HG03457 (cell line): ENCODE data around the gene TIAM2.

ENCODE experiments used
- ATAC-seq: cut with Tn5 transposase; IDR thresholded peaks from one replicate; pipeline ENCODE4 v1.9.1; 2021; ENCODE audit warnings: moderate number of reproducible peaks; ENCODE audit not compliant: unreplicated experiment

The TIAM2 gene

DNA sequence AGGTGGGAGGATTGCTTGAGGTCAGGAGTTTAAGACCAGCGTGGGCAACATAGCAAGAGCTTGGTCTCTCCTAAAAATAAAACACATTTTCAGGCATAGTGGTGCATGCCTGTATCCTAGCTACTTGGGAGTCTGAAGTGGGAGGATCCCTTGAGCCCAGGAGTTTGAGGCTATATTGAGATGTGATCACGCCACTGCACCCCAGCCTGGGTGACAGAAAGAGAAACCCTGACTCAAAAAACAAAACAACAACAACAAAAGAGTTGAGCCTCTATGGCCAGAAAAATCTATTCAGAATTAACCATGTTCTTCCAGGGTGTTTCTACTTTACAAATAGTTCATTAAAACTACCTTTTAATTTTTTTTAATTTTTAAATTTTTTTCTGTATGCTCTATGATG lies 60.6 kb downstream of the TIAM2 start:
- ATAC-seq = no peak

- no peak for ATAC-seq
Observed at GRCh38 chr6:155056756-155057155, 61.6 kb downstream of the TIAM2 start.

- ATAC-seq = no peak
Observed at GRCh38 chr6:155061381-155061780, 66.3 kb downstream of the TIAM2 start.

DNA sequence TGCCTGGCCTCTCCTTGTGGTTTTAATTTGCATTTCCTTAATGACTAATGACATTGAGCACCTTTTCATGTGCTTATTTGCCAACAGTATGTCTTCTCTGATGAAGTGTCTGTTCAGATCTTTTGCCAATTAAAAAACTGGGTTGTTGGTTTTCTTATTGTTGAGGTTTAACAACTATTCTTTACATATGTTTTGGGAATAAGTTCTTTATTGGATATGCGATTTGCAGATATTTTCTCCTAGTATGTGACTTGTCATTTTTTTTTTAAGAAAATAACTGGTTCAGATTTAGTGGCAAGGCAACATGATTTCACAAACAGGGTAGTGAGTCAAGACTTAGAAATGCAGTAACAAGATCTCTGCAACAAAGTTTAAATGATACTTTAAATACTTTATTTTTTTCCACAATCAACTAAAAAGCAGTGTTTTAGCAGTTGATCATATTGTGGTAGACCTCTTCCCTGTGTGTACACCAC lies 67.8 kb downstream of the TIAM2 start:
- no peak for ATAC-seq

GRCh38 chr6:155064303-155064702 lies 69.2 kb downstream of the TIAM2 start:
- ATAC-seq = no peak

- ATAC-seq = no peak
Observed at GRCh38 chr6:155066361-155066760, 71.2 kb downstream of the TIAM2 start.

DNA sequence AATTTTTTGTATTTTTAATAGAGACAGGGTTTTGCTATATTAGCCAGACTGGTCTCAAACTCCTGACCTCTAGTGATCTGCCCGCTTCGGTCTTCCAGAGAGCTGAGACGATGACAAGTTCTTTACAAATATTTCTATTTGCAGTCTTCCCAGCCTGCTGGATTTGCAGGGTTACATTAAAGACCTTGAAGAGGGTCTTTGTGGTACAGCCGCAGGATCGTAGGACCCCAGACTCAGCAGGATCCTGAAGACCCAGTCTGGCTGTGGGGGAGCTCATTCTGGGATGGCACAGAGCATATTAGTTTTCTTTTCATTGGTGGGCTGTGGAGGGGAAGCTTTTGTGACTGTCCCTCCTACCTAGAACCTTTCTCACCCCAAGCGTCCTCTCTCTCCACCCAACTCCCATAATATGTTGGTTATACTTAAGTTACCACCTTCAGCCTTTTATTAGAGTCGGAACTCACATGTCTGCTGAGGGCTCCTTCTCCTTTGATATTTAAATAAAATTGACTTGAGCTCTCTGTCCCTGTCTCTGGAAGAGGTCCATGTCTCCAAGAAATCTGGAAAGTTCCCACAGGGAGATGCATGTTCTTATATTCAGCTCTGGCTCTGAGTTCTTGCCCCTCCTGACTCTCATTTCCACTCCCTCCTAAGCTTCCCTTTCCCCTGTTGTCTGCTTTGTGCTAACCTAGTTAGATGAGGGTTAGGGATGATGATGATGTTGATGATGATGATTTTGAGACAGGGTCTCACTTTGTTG lies 72.0 kb downstream of the TIAM2 start:
- no peak for ATAC-seq

DNA sequence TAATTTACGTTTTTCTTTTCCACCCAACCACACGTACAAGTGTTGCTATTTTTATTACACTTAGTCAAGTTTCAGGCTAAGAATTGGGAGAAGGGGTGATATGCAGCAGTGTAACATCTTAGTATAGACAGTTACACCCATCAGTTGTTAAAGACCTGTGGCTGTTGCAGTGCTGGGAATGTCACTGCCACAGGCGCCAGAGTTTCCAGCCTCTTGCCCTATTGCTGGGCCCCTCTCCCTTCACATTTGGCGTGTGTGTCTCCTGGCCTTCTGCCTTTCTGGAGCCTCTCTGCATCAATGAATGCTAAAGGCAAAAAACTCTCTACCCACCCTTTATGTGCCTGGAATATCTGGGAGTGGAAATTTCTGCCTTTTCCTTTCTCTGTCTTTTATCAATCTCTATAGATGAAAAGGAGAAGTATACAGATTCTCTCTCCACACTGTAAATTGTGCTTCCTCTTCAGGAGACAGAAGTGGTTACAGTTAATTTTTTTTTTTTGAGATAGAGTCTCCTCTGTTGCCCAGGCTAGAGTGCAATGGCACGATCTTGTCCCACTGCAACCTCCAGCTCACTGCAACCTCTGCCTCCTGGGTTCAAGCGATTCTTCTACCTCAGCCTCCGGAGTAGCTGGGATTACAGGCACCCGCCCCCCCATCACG lies 73.0 kb downstream of the TIAM2 start:
- no peak for ATAC-seq

DNA sequence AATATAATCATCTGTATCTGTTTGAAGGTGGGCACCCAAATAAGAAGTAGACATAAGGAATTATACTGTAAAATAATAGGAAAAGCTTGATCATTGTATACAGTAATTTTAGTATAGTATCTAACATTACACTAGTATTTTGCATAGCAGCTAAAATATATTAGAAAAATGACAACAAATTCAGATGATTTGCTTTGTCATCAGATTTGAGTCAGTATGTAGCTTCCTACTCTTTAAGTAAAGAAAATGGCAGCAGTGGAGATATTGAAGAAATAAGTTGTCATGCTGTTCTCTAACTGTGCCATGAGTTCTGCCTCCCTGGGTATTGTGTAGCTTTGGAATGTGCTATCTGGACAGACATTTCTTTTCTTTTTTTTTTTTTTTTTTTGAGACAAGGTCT lies 74.4 kb downstream of the TIAM2 start:
- ATAC-seq = no peak

GRCh38 chr6:155075930-155076695 lies 81.0 kb downstream of the TIAM2 start:
- no peak for ATAC-seq

GRCh38 chr6:155077331-155077730 lies 82.2 kb downstream of the TIAM2 start:
- ATAC-seq = no peak

- no peak for ATAC-seq
Observed at GRCh38 chr6:155077784-155078183, 82.7 kb downstream of the TIAM2 start.

DNA sequence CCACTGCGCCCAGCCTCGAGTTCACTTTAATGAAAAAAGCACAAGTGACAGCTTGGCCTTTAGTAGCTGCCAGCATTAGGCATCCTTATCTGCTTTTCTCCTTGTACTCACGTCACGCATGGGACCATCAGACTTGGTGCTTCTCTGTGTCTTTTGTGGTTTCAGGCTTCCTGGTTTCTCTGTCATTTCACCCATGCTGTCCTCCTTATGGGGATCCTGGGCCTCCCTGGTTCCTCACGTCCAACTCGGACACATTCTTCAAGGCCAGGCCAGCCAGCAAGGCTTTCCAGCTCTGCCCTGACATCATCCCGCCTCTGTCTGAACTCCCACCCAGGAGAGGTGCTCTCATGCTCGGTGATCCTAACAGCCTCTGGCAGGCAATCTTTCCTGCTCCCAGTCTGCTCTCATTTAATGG lies 83.2 kb downstream of the TIAM2 start:
- ATAC-seq = no peak

DNA sequence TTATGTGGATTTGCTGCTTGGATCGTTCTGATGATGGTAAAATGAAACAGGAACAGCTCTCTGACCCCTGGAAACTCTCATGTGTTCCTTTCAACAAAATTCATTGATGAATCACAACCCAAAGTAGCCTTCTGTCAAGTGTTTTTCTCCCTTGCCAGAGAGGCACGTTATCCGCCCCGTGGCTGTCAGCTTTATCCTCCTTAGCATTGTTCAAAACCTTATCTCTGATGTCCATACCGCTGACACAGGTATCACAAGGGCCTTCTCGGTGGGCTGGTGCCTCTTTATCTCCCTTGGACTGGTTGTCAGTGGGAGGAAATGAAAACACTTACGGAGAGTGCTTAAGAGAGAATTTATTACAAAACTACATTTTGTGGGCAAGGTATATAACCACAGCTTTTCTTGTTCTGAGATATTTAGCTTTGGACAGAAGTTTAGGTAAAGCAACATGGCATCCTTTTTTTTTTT lies 84.9 kb downstream of the TIAM2 start:
- ATAC-seq = peak; percentile 71

GRCh38 chr6:155080881-155081845 lies 86.0 kb downstream of the TIAM2 start:
- ATAC-seq = no peak

GRCh38 chr6:155084431-155085123 lies 89.5 kb downstream of the TIAM2 start:
- no peak for ATAC-seq

- no peak for ATAC-seq
Observed at GRCh38 chr6:155085582-155086257, 90.6 kb downstream of the TIAM2 start.

GRCh38 chr6:155088856-155089255 lies 93.7 kb downstream of the TIAM2 start:
- no peak for ATAC-seq

GRCh38 chr6:155089746-155090145 lies 94.6 kb downstream of the TIAM2 start:
- no peak for ATAC-seq
